HG02623 (cell line): ENCODE data around the gene IGFL4.

Experiments
- ATAC-seq: cut with Tn5 transposase; IDR thresholded peaks from one replicate; pipeline ENCODE4 v1.9.1; 2021; ENCODE audit warnings: moderate library complexity; ENCODE audit not compliant: unreplicated experiment

IGFL4 gene

GRCh38 chr19:45995715-45996385 lies 45.0 kb downstream of the IGFL4 start:
- no peak for ATAC-seq

- peak; percentile 94 for ATAC-seq
Observed at GRCh38 chr19:45994998-45995714, 45.6 kb downstream of the IGFL4 start, which contains the start of gene CCDC61. Gene CCDC61 (plus strand): TSS chr19:45995467. CDS start chr19:46003019, 7,552 bp downstream.

- ATAC-seq: no peak
Observed at GRCh38 chr19:45994456-45994997, 46.3 kb downstream of the IGFL4 start.

GRCh38 chr19:45990113-45990728 lies 50.6 kb downstream of the IGFL4 start:
- no peak for ATAC-seq
